Fibroblast of pulmonary artery (primary cell): Measurements from ENCODE around the gene SEZ6L2.

ENCODE experiments used
- DNase-seq: peaks from one replicate; pipeline ENCODE4 v3.0.0-alpha.2; 2010; ENCODE audit warnings: low read depth
- H3K4me3 ChIP-seq: replicated peaks from 2 replicates; pipeline ENCODE4 v1.5.1; 2011; ENCODE audit warnings: low read depth, mild to moderate bottlenecking, control low read depth, low read length, moderate library complexity
- TF ChIP-seq, protein P1 (sequence below): IDR thresholded peaks from 2 replicates; pipeline ENCODE4 v1.5.1; 2011; ENCODE audit warnings: mild to moderate bottlenecking, control low read depth, low read length, inconsistent platforms; ENCODE audit errors: missing control alignments

Gene SEZ6L2

DNA sequence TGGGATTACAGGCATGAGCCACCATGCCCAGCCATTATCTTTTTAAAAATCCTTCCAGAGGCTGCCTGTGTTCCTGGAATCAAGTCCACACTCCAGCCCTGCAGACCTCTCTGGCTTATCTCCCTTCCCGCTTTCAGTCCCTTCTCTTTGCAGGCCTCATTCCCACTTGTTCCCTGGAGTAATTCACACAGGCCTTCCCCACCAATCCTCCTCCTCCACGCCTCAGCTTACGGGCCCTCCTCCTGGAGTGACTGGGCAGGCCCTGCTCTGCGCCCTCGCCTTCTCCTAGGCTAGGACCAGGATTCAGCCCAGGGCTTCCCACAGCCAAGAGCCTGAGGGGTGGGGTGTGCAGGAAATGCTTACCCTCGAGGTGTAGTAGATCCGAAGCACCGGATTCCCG is 39.1 kb downstream of the SEZ6L2 start:
- DNase-seq, result no peak
- TF ChIP-seq, protein P1, sequence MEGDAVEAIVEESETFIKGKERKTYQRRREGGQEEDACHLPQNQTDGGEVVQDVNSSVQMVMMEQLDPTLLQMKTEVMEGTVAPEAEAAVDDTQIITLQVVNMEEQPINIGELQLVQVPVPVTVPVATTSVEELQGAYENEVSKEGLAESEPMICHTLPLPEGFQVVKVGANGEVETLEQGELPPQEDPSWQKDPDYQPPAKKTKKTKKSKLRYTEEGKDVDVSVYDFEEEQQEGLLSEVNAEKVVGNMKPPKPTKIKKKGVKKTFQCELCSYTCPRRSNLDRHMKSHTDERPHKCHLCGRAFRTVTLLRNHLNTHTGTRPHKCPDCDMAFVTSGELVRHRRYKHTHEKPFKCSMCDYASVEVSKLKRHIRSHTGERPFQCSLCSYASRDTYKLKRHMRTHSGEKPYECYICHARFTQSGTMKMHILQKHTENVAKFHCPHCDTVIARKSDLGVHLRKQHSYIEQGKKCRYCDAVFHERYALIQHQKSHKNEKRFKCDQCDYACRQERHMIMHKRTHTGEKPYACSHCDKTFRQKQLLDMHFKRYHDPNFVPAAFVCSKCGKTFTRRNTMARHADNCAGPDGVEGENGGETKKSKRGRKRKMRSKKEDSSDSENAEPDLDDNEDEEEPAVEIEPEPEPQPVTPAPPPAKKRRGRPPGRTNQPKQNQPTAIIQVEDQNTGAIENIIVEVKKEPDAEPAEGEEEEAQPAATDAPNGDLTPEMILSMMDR, result no peak
- no peak overlapping the region for H3K4me3 ChIP-seq

DNA sequence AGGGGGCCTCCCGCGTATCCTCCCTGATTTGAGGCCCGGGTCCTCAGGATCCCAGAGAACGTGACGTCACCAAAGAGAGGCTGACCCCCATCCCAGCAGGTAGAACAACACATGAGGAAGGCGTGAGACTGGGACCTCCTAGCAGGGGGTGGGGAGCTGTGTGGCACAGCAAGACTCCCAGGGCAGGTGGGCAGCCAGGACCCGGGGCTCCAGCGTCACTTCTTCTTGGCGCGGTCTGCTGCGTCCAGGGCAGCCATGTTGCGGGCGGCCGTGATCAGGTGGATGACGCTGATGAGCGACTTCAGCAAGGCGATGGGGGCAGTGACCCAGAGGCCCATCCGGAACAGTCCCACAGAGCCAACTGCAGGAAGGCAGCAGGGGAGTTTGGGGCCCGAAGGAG is 40.4 kb downstream of the SEZ6L2 start:
- H3K4me3 ChIP-seq, result no peak overlapping the region
- TF ChIP-seq, protein P1, result no peak
- DNase-seq, result no peak

DNA sequence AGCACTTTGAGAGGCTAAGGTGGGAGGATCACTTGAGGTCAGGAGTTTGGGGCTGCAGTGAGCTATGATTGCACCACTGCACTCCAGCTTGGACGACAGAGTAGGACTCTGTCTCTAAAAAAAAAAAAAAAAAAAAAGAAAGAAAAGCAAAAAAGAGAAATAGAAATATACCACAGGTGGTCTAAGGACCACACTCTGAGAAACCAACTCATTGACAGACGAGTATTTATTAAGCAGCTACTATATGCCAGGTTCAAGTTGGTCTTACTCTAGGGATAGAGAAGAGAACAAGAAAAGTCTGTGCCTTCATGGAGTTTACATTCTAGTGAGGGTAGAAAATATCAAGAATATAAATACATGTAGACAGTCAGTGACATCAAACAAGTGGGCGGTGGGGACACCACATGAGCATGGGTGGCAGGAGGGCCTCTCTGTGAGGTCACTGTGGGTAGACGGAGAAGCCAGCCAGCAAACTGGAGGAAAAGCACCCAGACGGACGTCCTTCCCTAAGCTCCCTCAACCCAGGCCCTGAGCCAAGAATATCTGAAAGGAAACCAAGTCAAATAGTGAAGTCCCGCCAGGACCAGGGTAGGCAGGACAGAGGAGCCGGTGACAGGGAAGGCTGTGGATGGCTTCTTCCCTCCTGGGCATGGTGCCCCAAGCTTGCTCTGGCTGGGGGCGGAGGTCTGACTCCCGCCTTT is 41.1 kb downstream of the SEZ6L2 start:
- no peak for DNase-seq
- TF ChIP-seq, protein P1, result no peak
- no peak overlapping the region for H3K4me3 ChIP-seq

DNA sequence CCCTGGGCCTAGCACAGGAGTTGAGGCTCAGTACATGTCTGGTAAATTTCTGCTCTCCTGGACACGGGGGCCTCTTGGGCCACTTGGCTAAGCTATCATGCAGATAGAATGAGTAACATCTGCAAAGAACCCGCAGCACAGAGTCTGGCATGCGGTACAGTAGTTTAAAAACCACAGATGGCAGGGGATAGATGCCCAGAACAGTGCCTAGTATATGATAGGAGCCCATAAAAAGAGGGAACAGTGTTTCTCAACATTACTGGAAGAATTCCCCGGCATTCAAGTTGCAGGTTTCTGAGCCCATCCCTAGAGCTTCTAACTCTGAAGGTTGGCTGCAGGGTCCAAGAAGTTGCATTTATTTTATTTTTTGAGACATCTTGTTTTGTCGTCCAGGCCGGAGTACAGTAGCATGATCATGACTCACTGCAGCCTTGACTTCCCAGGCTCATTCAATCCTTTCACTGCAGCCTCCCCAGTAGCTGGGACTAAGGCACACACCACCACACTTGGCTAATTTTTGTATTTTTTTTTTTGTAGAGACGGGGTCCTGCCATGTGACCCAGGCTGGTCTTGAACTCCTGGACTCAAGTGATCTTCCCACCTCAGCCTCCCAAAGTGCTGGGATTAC is 42.1 kb downstream of the SEZ6L2 start:
- H3K4me3 ChIP-seq, result no peak overlapping the region
- peak; percentile 13 for DNase-seq
- TF ChIP-seq, protein P1, result no peak

DNA sequence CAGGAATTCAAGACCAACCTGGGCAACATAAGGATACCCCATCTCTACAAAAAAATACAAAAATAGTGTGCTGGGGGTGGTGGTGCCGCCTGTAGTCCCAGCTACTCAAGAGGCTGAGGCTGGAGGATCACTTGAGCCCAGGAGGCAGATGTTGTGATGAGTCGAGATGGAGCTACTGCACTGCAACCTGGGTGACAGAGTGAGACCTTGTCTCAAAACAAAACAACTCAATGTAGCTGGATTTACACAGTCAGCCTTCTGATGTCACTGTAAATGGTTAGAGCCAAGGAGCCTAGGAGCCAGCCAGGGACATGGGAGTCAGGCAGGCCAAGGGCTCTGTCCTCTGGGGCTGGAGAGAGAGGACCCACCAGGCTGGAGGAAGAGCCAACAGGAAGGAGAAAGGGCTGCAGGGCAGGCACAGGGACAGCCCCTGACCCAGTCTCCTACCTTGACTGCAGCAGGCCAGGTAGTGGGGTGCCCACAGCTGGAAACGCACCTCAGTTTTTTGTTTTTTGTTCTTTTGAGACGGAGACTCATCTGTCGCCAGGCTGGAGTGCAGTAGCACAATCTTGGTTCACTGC is 44.7 kb downstream of the SEZ6L2 start:
- H3K4me3 ChIP-seq, result no peak overlapping the region
- TF ChIP-seq, protein P1, result no peak
- DNase-seq, result no peak

DNA sequence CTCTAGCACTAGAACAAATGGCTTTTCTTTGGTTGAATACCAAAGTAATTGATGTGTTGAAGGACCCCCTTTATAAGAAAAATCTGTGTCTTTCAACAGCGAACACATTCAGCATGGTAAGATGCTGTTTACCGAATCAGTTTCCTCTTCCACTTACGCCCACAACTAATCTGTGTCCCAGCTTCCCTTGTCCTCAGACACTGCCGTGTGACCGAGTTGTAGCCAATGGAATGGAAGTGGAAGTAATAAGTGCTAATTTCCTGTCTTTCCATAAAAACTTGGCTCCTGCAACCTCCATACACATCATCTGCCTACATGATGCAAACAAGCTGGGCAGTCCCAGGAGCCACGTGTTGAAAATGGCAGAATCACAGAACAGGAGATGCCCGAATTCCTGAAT is 46.7 kb downstream of the SEZ6L2 start:
- DNase-seq, result peak; percentile 84
- H3K4me3 ChIP-seq, result no peak overlapping the region
- TF ChIP-seq, protein P1, result no peak

DNA sequence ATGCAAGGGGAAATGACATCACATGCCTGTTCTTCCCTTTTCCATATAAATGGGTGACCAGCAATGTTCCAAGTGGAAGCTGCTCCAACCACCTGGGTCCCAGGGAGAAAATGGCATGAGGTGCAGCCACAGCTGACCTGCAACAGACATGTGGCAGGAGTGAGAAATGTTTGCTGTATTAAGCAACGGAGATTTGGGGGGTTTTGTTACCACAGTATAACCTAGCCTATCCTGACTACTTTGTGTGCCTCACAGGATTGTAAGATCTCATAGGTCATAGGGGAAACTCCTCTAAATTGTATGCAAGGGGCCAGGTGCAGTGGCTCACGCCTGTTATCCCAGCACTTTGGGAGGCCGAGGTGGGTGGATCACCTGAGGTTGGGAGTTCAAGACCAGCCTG is 48.4 kb downstream of the SEZ6L2 start:
- TF ChIP-seq, protein P1, result no peak
- no peak for DNase-seq
- no peak overlapping the region for H3K4me3 ChIP-seq
